Caki2 (cell line): ENCODE results near the gene ZNF516. TPM values are rescaled to one million over a fixed set of nuclear protein-coding genes. Genes with fewer than 3 reads are reported as not detected.

Experiments
- DNase-seq: peaks from one replicate; pipeline ENCODE4 v3.0.0-alpha.2; 2015; ENCODE audit warnings: low read depth
- in situ Hi-C: cut with HindIII; loops from 2 replicates; pipeline ENCODE4 v1.10.0; 2016; ENCODE audit warnings: low sequenced_read_pairs, low pct_unique_long_range_greater_than_20kb, mixed read lengths
- total RNA-seq: library from RNA; depleted of rRNA; stranded (reverse); fragments of >200 nt; shearing (Covaris generic); gene quantifications from 2 replicates; pipeline ENCODE4 v1.2.3, GENCODE V29; 2014; ENCODE audit warnings: low replicate concordance

The ZNF516 gene
- total RNA-seq, 1 experiment from 2014 or later = 6.1 TPM

GRCh38 chr18:76318607-76319006, 176.4 kb downstream of the ZNF516 start:
- in situ Hi-C loops = no loop called here
- DNase-seq = no peak

- in situ Hi-C loops = no loop called here
- DNase-seq = no peak
These were observed 177.9 kb downstream of the ZNF516 start for GRCh38 chr18:76317136-76317535.

- no peak for DNase-seq
- in situ Hi-C loops = no loop called here
These were observed 179.3 kb downstream of the ZNF516 start for GRCh38 chr18:76315722-76316230.

GRCh38 chr18:76314496-76314895, 180.5 kb downstream of the ZNF516 start:
- in situ Hi-C loops = no loop called here
- DNase-seq = no peak

- in situ Hi-C loops = no loop called here
- no peak for DNase-seq
These were observed 181.0 kb downstream of the ZNF516 start for GRCh38 chr18:76314015-76314414.
